K562 (cell line): Measurements from ENCODE around the gene GRIN2D. TPM values are rescaled to one million over a fixed set of nuclear protein-coding genes. Genes with fewer than 3 reads are reported as not detected.

Source experiments
- CBFA2T3 ChIP-seq: fragments of 450-650 bp; IDR thresholded peaks from 2 replicates; pipeline ENCODE4 v1.6.1; 2017
- EHMT2 ChIP-seq: fragments of 450-650 bp; IDR thresholded peaks from 2 replicates; pipeline ENCODE4 v1.6.1; 2018; ENCODE audit warnings: antibody characterized with exemption
- ETV1 ChIP-seq: fragments of 450-650 bp; conservative IDR thresholded peaks from 2 replicates; pipeline ENCODE4 v1.6.1; 2016; ENCODE audit warnings: missing genetic modification characterization, control low read depth, low read depth, missing compliant biosample characterization
- GTF2E2 ChIP-seq: fragments of 200-800 bp; sonication (Bioruptor generic); IDR thresholded peaks from 2 replicates; pipeline ENCODE4 v1.6.1; 2016; ENCODE audit warnings: missing genetic modification characterization, missing compliant biosample characterization
- HDAC1 ChIP-seq, 2 experiments: fragments of 450-650 bp; IDR thresholded peaks; 2 replicates each; pipeline ENCODE4 v1.6.1; 2016 to 2017; ENCODE audit warnings: inconsistent platforms in 1 of 2, mild to moderate bottlenecking in 1 of 2, moderate library complexity in 1 of 2
- JUN ChIP-seq, 2 experiments: sonication (generic) in 1 of 2; formaldehyde crosslinking in 1 of 2; IDR thresholded peaks; 2 replicates each; pipeline versions ENCODE4 v1.6.1 to v1.8.0; 2012 to 2022; ENCODE audit warnings: borderline replicate concordance in 2 of 2, mild to moderate bottlenecking in 2 of 2, improper control_type of control experiment in 1 of 2, low read depth in 1 of 2, low read length in 1 of 2, missing genetic modification reagents in 1 of 2
- KDM1A ChIP-seq, 2 experiments: fragments of 450-650 bp; IDR thresholded peaks; 2 replicates each; pipeline ENCODE4 v1.6.1; 2016; ENCODE audit warnings: mild to moderate bottlenecking in 2 of 2
- PML ChIP-seq: IDR thresholded peaks from 2 replicates; pipeline ENCODE4 v1.6.1; 2012; ENCODE audit warnings: low read length, inconsistent platforms
- RBBP5 ChIP-seq: fragments of 200-600 bp; sonication (generic); IDR thresholded peaks from 2 replicates; pipeline ENCODE4 v1.6.1; 2012; ENCODE audit warnings: borderline replicate concordance, mild to moderate bottlenecking, low read length, control low read depth, inconsistent platforms; ENCODE audit not compliant: insufficient read depth, poor library complexity, severe bottlenecking
- SMARCA5 ChIP-seq: fragments of 450-650 bp; IDR thresholded peaks from 2 replicates; pipeline ENCODE4 v1.6.1; 2016
- SNRNP70 ChIP-seq: fragments of 200-400 bp; formaldehyde crosslinking; optimal IDR thresholded peaks from 2 replicates; pipeline ENCODE3; 2017; ENCODE audit warnings: low read depth, low read length
- SREBF2 ChIP-seq: sonication (generic); formaldehyde crosslinking; IDR thresholded peaks from 2 replicates; pipeline ENCODE4 v1.4.0; 2020; ENCODE audit warnings: mild to moderate bottlenecking, missing genetic modification reagents
- TRIM24 ChIP-seq, 2 experiments: fragments of 450-650 bp; IDR thresholded peaks; 2 replicates each; pipeline ENCODE4 v1.6.1; 2016
- USF1 ChIP-seq: sonication (generic); formaldehyde crosslinking; IDR thresholded peaks from 2 replicates; pipeline ENCODE4 v1.9.0; 2022; ENCODE audit warnings: mild to moderate bottlenecking, missing genetic modification reagents
- ZNF12 ChIP-seq: sonication (generic); formaldehyde crosslinking; IDR thresholded peaks from 2 replicates; pipeline ENCODE4 v1.4.0; 2020; ENCODE audit warnings: mild to moderate bottlenecking, missing genetic modification reagents
- polyA plus RNA-seq, 8 experiments: library from polyadenylated mRNA; depleted of rRNA in 4 of 8; stranded (reverse) in 5 of 8; unstranded in 3 of 8; fragments of >200 nt; fragmentation: Nextera tagmentation in 2 of 8; fragmentation: Illumina TruSeq in 1 of 8; extraction: Ambion mirVana in 2 of 8; extraction: Trizol in 1 of 8; gene quantifications; 2 replicates each; pipeline versions ENCODE4 v1.2.1 to v1.2.3, GENCODE V29; 2011 to 2014; ENCODE audit warnings: inconsistent platforms in 1 of 8, missing spikeins in 1 of 8
- total RNA-seq, 7 experiments: library from RNA; depleted of rRNA in 6 of 7; stranded (reverse); fragments of >200 nt in 6 of 7; fragmentation: Illumina TruSeq in 2 of 7; extraction: Trizol in 2 of 7; gene quantifications; 2 replicates each; pipeline versions ENCODE4 v1.2.1 to v1.2.3, GENCODE V29; 2011 to 2021; ENCODE audit warnings: low replicate concordance in 1 of 7
- TF ChIP-seq, protein P1 (sequence below): fragments of 250-450 bp; sonication (Bioruptor Pico); IDR thresholded peaks from 2 replicates; pipeline ENCODE4 v1.5.0; 2021; ENCODE audit warnings: mild to moderate bottlenecking, moderate library complexity
- TF ChIP-seq, protein P2 (sequence below): fragments of 450-650 bp; IDR thresholded peaks from 2 replicates; pipeline ENCODE4 v1.6.1; 2016

Gene GRIN2D
- total and polyA plus RNA-seq, 9 of the 15 experiments (the other 6 are each of a cell fraction or from before 2014, with no cell fraction given) = 0.32 to 31.5 (median 1.8) TPM

DNA sequence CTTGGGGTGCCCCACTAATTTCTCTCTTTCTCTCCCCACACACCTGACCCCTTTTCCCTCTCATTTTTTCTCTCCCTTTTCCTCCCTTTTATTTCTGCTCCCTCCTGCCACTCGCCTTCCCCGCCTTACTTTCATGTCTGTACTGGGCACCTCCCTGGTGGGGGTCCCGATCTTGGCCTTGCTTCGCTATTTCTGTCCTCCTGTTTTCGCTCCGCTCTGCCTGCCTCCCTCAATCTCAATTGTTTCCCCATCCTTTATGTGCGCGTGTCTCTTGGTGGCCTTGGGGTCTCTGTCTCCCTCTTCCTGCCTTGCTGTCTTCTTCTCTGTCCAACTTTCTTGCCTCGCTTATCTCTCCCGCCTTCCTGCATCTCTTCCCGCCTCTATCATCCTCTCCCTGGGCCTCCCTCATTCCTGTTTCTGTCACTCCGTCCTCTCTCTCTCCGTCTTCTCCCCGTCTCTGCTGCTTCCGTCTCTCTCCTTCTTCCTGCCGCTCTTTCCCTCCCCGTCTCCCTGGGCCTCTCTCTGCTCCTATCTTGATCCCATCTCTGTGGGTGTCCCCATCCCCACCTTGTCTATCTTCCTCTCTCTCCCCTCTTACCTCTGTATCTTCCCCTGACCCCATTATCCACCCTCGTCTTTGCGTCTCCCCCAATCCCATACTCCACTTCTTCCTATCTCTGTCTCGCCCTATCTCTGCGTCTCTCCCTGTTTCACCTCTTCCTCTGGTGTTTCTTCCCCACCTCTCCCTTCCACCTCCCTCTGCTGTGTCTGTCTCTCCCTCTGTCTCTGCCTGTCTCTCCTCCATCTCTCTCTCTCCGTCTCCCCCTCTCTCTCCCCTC lies 4.0 kb downstream of the GRIN2D start (continued):
- TF ChIP-seq, protein P1, sequence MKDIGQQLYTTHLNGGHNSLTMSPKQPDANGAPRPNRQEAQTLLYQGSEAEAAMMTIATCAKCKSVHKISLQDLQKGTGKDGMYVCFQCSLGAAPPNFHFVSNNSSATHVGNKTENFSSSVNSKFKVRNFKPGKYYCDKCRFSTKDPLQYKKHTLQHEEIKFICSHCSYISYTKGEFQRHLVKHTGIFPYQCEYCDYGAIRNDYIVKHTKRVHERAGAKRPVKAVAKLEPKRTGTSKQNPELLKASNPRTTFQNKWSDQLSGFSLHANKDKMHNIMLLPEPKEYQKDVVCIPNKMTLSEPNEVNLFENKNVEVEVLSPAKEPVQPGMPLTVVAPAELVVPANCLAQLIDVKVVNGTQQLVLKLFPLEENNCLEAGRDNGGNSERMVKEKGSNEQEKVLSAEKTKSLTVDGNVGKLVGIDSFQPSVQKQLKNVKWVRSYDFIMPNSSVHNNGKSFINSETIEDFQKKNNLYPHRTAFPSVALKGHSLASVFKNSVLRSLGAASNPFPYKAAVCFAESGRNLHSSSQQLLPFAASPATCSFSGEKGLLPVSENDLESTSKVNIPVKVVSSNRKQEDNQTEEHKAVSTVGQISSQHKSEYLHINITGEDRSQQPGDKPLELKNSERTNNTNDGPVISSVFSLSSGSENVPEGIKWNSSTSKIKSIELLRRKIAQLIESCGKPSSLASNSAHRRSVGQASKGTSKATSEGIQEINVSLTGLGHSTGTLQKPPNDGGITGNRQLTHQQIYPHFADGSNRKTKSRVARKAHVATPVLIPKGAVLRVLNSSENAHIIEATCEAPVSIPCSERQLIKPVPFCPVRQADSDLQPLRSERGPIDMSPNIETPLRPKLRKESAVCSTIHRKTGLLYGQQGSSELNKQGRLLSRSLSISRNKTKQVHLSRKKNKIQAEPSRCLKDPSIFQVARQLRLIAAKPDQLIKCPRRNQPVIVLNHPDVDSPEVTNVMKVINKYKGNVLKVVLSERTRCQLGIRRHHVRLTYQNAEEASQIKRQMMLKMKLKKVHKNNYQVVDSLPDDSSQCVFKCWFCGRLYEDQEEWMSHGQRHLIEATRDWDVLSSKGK (CRISPR knock-in tag) = no peak
- TF ChIP-seq ZNF12 (CRISPR knock-in tag) = no peak
- no peak for TF ChIP-seq SREBF2 (CRISPR knock-in tag)
- TF ChIP-seq, protein P2, sequence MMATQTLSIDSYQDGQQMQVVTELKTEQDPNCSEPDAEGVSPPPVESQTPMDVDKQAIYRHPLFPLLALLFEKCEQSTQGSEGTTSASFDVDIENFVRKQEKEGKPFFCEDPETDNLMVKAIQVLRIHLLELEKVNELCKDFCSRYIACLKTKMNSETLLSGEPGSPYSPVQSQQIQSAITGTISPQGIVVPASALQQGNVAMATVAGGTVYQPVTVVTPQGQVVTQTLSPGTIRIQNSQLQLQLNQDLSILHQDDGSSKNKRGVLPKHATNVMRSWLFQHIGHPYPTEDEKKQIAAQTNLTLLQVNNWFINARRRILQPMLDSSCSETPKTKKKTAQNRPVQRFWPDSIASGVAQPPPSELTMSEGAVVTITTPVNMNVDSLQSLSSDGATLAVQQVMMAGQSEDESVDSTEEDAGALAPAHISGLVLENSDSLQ = 0 out of 2 replicates have a peak, but pooled peaks have one; percentile 29
- 0 out of 2 replicates have a peak, but pooled peaks have one; percentile 52 for TF ChIP-seq EHMT2
- TF ChIP-seq CBFA2T3 = 0 out of 2 replicates have a peak, but pooled peaks have one; percentile 31
- no peak for TF ChIP-seq PML
- 0 out of 4 replicates have a peak, but pooled peaks of 1 of the 2 experiments have one; percentile 6 for TF ChIP-seq KDM1A (IDR thresholded peaks at IDR 0.05)
- TF ChIP-seq HDAC1 (IDR thresholded peaks at IDR 0.05) = peak in 1 of 2 experiments; percentile 90; a peak in 2 of 4 replicates
- no peak for TF ChIP-seq GTF2E2 (tag)
- TF ChIP-seq RBBP5 = peak; percentile 12
- TF ChIP-seq JUN (IDR thresholded peaks at IDR 0.05; ENCODE audit: borderline replicate concordance, low read depth, low read length) = no peak
- TF ChIP-seq JUN (CRISPR knock-in tag; IDR thresholded peaks at IDR 0.05; ENCODE audit: borderline replicate concordance) = peak; percentile 54; the same call in 1 of the 2 replicates
- peak; percentile 77 for TF ChIP-seq SMARCA5
- TF ChIP-seq USF1 (CRISPR knock-in tag) = peak; percentile 48; the same call in 1 of the 2 replicates
- TF ChIP-seq TRIM24 (IDR thresholded peaks at IDR 0.05) = peak; percentile 50 to 70; a peak in 3 of 4 replicates
- TF ChIP-seq ETV1 (tag) = peak; percentile 44; the same call in 1 of the 2 replicates
- TF ChIP-seq SNRNP70 = no peak
